ENCODE data around the gene CD79A.

CD79A gene

DNA sequence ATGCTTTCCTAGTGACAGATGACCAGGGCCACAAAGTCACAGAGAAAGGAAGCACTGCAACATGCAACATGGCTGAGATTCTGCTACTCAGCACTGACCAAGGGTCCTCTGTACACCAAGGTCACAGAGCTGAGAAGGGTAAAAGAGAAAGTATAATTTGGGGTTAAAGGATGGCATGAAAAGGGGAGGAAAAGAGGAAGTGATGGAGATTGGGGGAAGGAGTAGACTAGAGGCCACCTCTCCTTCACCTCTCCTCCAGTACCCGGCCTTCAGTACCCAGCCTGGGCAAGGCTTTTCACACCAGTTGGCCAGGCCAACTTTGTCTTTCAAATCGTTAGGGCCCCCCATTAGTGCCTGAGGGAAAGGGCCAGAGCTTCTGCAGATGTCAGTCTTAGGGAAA lies 23.3 kb upstream of the CD79A start:
- TF ChIP-seq, protein P1, sequence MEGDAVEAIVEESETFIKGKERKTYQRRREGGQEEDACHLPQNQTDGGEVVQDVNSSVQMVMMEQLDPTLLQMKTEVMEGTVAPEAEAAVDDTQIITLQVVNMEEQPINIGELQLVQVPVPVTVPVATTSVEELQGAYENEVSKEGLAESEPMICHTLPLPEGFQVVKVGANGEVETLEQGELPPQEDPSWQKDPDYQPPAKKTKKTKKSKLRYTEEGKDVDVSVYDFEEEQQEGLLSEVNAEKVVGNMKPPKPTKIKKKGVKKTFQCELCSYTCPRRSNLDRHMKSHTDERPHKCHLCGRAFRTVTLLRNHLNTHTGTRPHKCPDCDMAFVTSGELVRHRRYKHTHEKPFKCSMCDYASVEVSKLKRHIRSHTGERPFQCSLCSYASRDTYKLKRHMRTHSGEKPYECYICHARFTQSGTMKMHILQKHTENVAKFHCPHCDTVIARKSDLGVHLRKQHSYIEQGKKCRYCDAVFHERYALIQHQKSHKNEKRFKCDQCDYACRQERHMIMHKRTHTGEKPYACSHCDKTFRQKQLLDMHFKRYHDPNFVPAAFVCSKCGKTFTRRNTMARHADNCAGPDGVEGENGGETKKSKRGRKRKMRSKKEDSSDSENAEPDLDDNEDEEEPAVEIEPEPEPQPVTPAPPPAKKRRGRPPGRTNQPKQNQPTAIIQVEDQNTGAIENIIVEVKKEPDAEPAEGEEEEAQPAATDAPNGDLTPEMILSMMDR (IDR thresholded peaks at IDR 0.05), result no peak
- no peak for TF ChIP-seq ZFX (IDR thresholded peaks at IDR 0.05; ENCODE audit: borderline replicate concordance)
- H3K27ac ChIP-seq, result no peak overlapping the region

DNA sequence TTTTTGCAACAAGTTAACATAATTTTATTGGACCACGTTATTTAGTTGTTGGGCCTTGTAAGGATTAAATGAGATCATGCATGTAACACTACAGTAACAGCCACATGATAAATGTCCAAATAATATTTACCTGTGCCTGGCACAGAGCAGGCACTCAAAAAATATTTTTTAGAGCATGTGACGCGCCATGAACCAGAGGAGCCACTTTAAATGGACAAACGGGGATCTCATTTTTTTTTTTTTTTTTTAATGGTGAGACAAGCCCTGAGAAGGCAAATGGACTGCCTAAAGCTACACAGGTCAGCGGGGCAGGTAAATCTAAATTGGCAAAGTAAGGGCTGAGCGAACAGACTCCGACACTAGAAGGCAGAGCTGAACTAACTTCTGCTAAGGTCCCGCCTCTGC lies 17.9 kb upstream of the CD79A start:
- TF ChIP-seq, protein P1 (IDR thresholded peaks at IDR 0.05), result no peak
- no peak for TF ChIP-seq ZFX (IDR thresholded peaks at IDR 0.05; ENCODE audit: borderline replicate concordance)
- H3K27ac ChIP-seq, result peak overlapping the region; percentile 90

DNA sequence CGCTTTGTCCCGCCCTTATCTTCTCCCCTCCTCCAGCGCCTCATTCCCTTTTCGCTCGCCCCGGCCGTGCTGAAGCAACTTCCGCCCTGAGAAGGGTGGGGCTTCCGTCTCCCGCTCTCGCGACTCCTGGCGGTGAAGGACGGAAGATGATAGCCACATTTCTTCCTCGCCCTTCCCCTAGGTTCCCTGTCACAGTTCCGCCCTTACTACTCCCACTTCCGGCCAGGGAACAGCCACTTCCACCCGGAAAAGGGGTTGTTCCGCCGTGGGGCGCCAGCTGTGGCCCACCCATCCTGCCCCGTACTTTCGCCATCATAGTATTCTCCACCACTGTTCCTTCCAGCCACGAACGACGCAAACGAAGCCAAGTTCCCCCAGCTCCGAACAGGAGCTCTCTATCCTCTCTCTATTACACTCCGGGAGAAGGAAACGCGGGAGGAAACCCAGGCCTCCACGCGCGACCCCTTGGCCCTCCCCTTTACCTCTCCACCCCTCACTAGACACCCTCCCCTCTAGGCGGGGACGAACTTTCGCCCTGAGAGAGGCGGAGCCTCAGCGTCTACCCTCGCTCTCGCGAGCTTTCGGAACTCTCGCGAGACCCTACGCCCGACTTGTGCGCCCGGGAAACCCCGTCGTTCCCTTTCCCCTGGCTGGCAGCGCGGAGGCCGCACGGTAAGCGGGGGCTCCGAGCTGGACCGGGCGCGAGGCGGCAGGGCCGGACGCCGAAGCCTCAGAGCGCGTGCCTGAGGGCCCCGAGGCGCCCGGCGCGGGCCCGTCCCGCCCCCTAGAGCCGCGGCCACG lies 17.3 kb upstream of the CD79A start, which contains the start of gene RPS19:
RPS19 (plus strand) TSS at position 638 of the 801 bp plus-strand sequence. CDS start 520 bp downstream, outside the sequence.
- no peak for TF ChIP-seq ZFX (IDR thresholded peaks at IDR 0.05; ENCODE audit: borderline replicate concordance)
- TF ChIP-seq, protein P1 (IDR thresholded peaks at IDR 0.05), result peak; percentile 73
- H3K27ac ChIP-seq, result peak within 1 kb of the TSS; percentile 90

GRCh38 chr19:41860419-41861115 lies 16.5 kb upstream of the CD79A start:
- TF ChIP-seq, protein P1 (IDR thresholded peaks at IDR 0.05), result no peak
- TF ChIP-seq ZFX (IDR thresholded peaks at IDR 0.05; ENCODE audit: borderline replicate concordance), result no peak
- H3K27ac ChIP-seq, result peak overlapping the region; percentile 90

GRCh38 chr19:41861116-41861768 lies 15.8 kb upstream of the CD79A start:
- peak overlapping the region; percentile 90 for H3K27ac ChIP-seq
- no peak for TF ChIP-seq ZFX (IDR thresholded peaks at IDR 0.05; ENCODE audit: borderline replicate concordance)

DNA sequence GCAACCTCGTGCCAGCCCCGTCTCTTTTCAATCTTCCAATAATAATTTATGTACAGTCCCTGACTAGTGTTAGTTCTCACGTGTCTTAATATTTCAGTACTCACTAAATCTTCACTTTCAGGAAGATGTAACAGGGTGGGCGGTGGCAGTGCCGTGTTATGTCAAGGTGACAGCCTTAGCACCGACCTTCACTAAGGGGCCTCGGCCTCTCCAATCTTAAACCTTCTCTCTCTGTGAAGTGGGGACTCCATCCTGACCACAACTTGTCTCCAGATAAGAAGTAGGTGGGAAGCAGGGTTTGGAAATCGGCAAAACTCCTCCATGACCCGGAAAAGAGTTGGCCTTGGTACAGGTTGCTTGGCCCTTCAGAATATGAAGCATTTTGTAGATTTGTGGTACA lies 15.2 kb upstream of the CD79A start:
- no peak for TF ChIP-seq ZFX (IDR thresholded peaks at IDR 0.05; ENCODE audit: borderline replicate concordance)
- TF ChIP-seq, protein P1 (IDR thresholded peaks at IDR 0.05), result no peak
- H3K27ac ChIP-seq, result peak overlapping the region; percentile 90

GRCh38 chr19:41862445-41862986 lies 14.6 kb upstream of the CD79A start:
- peak overlapping the region; percentile 90; the same call in 1 of the 2 replicates for H3K27ac ChIP-seq
- TF ChIP-seq ZFX (IDR thresholded peaks at IDR 0.05; ENCODE audit: borderline replicate concordance), result no peak
- TF ChIP-seq, protein P1 (IDR thresholded peaks at IDR 0.05), result no peak
